GM18520 (cell line): ENCODE results near the gene ARID3A.
A peak's percentile ranks its signal among the peaks of the same experiment; 100 is the strongest.

Experiments
- ATAC-seq: cut with Tn5 transposase; IDR thresholded peaks from one replicate; pipeline ENCODE4 v1.9.1; 2021; ENCODE audit not compliant: unreplicated experiment

ARID3A gene

GRCh38 chr19:911197-912033, 14.4 kb upstream of the ARID3A start:
- no peak for ATAC-seq

- no peak for ATAC-seq
Observed at GRCh38 chr19:912181-913079, 13.4 kb upstream of the ARID3A start.

GRCh38 chr19:913080-913748, 12.6 kb upstream of the ARID3A start, which contains the start of gene R3HDM4:
Gene R3HDM4 (minus strand): TSS chr19:913219. CDS start chr19:913157, 62 bp downstream.
- peak; percentile 45 for ATAC-seq

GRCh38 chr19:916645-917322, 9.1 kb upstream of the ARID3A start:
- no peak for ATAC-seq

DNA sequence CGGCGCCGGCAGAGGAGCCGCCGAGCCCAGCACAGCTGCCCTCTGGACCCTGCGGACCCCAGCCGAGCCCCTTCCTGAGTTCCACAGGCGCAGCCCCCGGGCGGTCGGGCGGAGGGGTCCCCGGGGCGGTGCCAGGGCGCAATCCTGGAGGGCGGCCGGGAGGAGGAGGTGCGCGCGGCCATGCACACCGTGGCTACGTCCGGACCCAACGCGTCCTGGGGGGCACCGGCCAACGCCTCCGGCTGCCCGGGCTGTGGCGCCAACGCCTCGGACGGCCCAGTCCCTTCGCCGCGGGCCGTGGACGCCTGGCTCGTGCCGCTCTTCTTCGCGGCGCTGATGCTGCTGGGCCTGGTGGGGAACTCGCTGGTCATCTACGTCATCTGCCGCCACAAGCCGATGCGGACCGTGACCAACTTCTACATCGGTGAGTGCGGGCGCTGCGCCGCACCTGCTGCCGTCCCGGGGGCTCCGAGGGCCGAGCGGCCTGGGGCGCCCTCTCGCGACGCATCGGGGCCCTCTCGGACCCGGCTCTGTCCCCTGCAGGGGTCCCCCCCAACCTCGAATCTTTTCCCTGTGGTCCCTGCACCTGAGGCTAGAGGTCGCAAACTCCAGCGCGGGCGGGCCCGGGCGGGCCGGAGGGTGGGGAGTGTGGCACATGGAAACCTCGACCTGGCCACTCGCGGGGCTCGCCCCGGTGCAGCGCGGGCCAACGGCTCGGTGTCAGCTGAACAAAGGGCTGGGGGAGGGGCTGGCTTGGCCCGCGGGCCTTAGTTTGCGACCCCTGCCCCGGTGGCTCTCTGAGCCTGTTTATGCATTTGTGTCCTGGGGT, 8.3 kb upstream of the ARID3A start, which contains the start of gene KISS1R:
TSS of gene KISS1R (plus strand) at position 11 of the 829 bp plus-strand sequence. CDS start at position 181, 170 bp downstream.
- no peak for ATAC-seq

GRCh38 chr19:918152-918437, 7.7 kb upstream of the ARID3A start:
- no peak for ATAC-seq

GRCh38 chr19:918481-919198, 7.2 kb upstream of the ARID3A start:
- no peak for ATAC-seq

DNA sequence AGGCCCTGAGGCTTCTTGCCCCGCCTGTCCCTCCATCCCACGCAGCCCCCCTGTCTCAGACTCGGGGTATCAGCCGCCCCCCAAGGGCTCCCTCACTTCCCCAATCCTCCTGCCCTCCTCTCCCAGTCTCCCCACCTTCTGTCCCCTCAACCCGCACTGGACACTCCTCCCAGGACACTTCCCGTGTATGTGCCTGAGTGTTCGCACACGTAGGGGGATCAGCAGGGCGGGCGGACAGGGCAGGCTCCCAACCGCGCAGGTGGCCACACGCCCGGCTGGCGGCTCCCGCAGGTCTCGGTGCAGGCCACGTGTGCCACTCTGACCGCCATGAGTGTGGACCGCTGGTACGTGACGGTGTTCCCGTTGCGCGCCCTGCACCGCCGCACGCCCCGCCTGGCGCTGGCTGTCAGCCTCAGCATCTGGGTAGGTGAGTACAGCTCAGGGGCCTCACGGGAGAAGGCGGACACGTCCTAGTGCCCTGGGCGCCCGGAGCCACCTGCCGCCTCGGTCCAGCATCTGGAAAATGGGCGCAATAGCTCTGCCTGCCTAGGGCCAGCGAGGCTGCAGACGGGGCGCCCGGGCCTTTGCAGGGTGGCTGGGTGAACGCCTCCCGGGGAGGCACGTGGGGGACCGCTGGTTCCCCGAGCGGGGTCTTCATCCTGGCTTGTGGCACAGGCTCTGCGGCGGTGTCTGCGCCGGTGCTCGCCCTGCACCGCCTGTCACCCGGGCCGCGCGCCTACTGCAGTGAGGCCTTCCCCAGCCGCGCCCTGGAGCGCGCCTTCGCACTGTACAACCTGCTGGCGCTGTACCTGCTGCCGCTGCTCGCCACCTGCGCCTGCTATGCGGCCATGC, 6.4 kb upstream of the ARID3A start:
- no peak for ATAC-seq

DNA sequence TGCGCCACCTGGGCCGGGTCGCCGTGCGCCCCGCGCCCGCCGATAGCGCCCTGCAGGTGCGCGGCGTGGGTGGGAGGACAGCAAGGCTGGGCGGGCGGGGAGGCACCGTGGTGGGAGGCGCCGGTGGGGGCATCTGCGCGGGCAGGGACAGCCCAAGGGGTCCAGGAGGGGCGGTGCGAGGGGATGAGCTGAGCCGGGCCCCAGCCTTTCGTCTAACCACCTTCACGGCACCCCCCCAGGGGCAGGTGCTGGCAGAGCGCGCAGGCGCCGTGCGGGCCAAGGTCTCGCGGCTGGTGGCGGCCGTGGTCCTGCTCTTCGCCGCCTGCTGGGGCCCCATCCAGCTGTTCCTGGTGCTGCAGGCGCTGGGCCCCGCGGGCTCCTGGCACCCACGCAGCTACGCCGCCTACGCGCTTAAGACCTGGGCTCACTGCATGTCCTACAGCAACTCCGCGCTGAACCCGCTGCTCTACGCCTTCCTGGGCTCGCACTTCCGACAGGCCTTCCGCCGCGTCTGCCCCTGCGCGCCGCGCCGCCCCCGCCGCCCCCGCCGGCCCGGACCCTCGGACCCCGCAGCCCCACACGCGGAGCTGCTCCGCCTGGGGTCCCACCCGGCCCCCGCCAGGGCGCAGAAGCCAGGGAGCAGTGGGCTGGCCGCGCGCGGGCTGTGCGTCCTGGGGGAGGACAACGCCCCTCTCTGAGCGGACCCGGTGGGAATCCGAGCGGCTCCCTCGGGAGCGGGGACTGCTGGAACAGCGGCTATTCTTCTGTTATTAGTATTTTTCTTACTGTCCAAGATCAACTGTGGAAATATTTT, 5.6 kb upstream of the ARID3A start:
- ATAC-seq: no peak

- ATAC-seq: peak; percentile 7
Observed at GRCh38 chr19:924553-925086, 1.2 kb upstream of the ARID3A start.

GRCh38 chr19:925087-925525, 729 bp upstream of the ARID3A start:
- no peak for ATAC-seq

- no peak for ATAC-seq
Observed at GRCh38 chr19:926323-926588, 421 bp downstream of the ARID3A start.

DNA sequence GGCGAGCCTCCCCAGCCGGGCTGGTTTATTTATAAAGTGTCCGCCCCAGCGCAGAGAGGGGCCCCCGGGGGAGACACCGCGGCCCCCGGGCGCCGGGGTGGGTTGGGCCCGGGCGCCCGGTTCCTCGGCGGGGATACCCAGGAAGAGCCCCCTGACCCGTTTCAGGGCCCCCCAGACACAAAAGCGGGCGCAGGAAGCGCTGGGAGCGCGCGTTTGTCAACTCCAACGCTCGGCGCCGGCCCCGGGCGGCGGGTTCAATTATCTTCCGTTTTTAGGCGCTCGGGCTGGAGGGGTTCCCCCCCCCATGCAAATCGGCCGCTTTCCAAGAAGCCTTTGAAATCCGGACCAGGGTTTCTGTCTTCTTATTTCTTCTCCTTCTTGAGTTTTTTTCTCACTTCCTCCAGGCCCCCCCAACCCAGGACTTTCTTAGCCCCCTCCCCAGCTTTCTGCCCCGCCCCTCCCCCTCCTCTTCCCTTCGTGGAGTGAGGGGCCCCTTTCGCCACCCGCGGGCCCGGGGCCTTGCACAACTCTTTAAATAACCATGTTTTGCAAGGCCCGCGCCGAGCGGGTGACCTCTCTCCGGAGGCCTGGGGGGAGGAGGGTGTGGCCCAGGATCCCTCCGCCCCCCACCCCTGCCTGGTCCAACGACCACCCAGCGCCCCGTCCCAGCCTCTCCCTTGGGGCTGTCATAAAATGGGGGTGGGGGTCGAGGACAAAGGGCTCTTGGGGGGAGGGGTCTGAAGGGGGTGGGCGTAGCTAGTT, 935 bp downstream of the ARID3A start:
- ATAC-seq: no peak

DNA sequence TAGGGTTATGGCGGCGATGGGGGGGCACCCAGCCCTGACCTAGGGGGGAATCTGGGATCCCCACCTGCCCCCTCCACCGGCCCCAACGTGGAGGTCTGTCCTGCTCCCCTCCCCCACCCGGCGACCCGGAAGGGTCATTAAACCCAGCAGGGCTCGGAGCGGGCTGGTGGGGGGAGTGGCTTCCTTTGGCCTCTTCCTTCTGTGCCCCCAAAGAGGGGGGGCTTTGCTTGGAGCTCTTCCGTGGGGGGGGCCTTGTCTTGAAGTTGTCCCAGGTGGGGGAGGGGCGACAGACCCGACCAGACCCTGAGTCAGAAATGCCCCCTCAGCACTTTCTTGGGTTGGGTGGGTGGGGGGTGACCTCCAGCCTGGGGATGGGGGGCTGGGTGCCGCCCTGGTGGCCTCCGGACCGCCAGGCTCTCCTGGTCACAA, 1.5 kb downstream of the ARID3A start:
- ATAC-seq: no peak

- no peak for ATAC-seq
Observed at GRCh38 chr19:927780-928401, 2.1 kb downstream of the ARID3A start.

DNA sequence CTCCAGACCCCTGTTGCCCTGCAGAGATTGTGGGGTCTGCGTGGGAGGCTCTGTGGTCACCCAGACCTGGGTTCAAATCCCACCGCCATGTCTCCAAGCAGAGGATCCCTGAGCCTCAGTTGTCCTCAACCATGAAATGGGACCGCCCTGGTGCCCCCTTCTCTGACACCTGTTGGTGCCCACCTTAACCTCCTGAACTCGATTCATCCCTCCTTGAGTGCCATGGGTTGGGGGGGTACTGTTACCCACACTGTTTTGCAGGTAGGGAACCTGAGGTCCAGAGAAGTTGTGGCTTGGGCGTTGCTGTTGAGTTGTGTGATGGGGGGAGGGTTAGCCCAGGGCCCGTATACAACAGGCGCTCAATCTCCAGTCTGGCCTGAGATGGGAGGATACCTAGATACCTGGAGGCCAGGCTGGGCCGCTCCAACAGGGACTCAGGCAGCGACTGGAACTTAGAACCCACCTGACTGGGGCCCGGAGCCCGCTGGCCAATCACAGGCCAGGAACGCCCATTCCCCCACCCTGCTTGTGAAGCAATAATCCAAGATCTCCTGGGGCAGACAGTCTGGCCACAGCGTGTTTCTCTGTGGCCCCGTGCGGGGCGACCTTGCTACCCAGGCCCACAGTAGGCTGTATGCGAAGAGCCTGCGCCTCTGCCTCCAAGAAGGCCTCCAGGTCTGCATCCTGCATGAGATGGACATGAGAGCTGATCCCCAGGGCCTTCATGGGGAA, 2.8 kb downstream of the ARID3A start:
- no peak for ATAC-seq
